Neural cell (in vitro differentiated cells): ENCODE measurements around the gene SIAH2. TPM values are rescaled to one million over a fixed set of nuclear protein-coding genes. Genes with fewer than 3 reads are reported as not detected.

Source experiments
- H2AFZ ChIP-seq: fragments of 200-600, 300-800 bp; sonication (generic), shearing (Covaris generic); 2 replicates; pipeline ENCODE4 v1.6.0; 2014; ENCODE audit warnings: low read depth, mild to moderate bottlenecking, antibody characterized with exemption, low read length, moderate library complexity
- H3F3A ChIP-seq: fragments of 200-600 bp; shearing (Covaris generic); 2 replicates; pipeline ENCODE4 v1.6.1; 2016; ENCODE audit warnings: mild to moderate bottlenecking, moderate library complexity, mixed read lengths, antibody characterized with exemption, low read length; ENCODE audit not compliant: insufficient read depth, poor library complexity, severe bottlenecking
- H3K27ac ChIP-seq: fragments of 200-600, 300-800 bp; sonication (generic), shearing (Covaris generic); 2 replicates; pipeline ENCODE4 v1.5.1; 2014; ENCODE audit warnings: mild to moderate bottlenecking, low read length, moderate library complexity
- H3K27me3 ChIP-seq: fragments of 300-800, 200-600 bp; sonication (generic), shearing (Covaris generic); 2 replicates; pipeline ENCODE4 v1.6.0; 2014; ENCODE audit warnings: mild to moderate bottlenecking, low read depth, low read length, moderate library complexity; ENCODE audit not compliant: insufficient read depth
- H3K36me3 ChIP-seq: fragments of 300-800, 200-600 bp; sonication (generic), shearing (Covaris generic); 2 replicates; pipeline ENCODE4 v1.5.1; 2014; ENCODE audit warnings: mild to moderate bottlenecking, antibody characterized with exemption, low read length, moderate library complexity; ENCODE audit not compliant: insufficient read depth
- H3K4me2 ChIP-seq: fragments of 300-800, 200-600 bp; sonication (generic), shearing (Covaris generic); 2 replicates; pipeline ENCODE4 v1.6.0; 2014; ENCODE audit warnings: mild to moderate bottlenecking, low read length
- H3K4me3 ChIP-seq: fragments of 300-800, 200-600 bp; sonication (generic), shearing (Covaris generic); 2 replicates; pipeline ENCODE4 v1.5.1; 2014; ENCODE audit warnings: mild to moderate bottlenecking, low read length, moderate library complexity
- H3K79me2 ChIP-seq: fragments of 200-600 bp; shearing (Covaris generic); replicated peaks from 2 replicates; pipeline ENCODE4 v1.6.0; 2014; ENCODE audit warnings: mild to moderate bottlenecking, low read length, moderate library complexity; ENCODE audit not compliant: insufficient read depth
- H3K9ac ChIP-seq: fragments of 300-800, 200-600 bp; sonication (generic), shearing (Covaris generic); 2 replicates; pipeline ENCODE4 v1.6.1; 2016; ENCODE audit warnings: mild to moderate bottlenecking, low read length, mixed read lengths
- H3K9me2 ChIP-seq: fragments of 200-600 bp; shearing (Covaris generic); 2 replicates; pipeline ENCODE4 v1.6.1; 2016; ENCODE audit warnings: mild to moderate bottlenecking, low read length, mixed read lengths; ENCODE audit not compliant: insufficient read depth
- H3K9me3 ChIP-seq: fragments of 200-600, 300-800 bp; sonication (generic), shearing (Covaris generic); 2 replicates; pipeline ENCODE4 v1.6.1; 2016; ENCODE audit warnings: mild to moderate bottlenecking, mixed run types, low read length, moderate library complexity, mixed read lengths
- H4K20me1 ChIP-seq: fragments of 200-600 bp; shearing (Covaris generic); 2 replicates; pipeline ENCODE4 v1.6.1; 2016; ENCODE audit warnings: mild to moderate bottlenecking, mixed run types; ENCODE audit not compliant: insufficient read depth
- CTCF ChIP-seq: fragments of 450-650 bp; IDR thresholded peaks from 2 replicates; pipeline ENCODE4 v1.5.1; 2014; ENCODE audit warnings: antibody characterized with exemption, mild to moderate bottlenecking, moderate library complexity; ENCODE audit not compliant: poor library complexity, severe bottlenecking
- EP300 ChIP-seq: fragments of 450-650 bp; conservative IDR thresholded peaks from 2 replicates; pipeline ENCODE4 v1.6.1; 2014; ENCODE audit warnings: antibody characterized with exemption, mild to moderate bottlenecking, moderate library complexity; ENCODE audit not compliant: poor library complexity, severe bottlenecking
- EZH2 ChIP-seq: fragments of 200-600, 300-800 bp; shearing (Covaris generic), sonication (generic); IDR thresholded peaks from 2 replicates; pipeline ENCODE4 v1.6.1; 2014; ENCODE audit warnings: antibody characterized with exemption, low read length, borderline replicate concordance, mild to moderate bottlenecking; ENCODE audit not compliant: insufficient read depth, poor library complexity, severe bottlenecking
- MXI1 ChIP-seq: fragments of 450-650 bp; conservative IDR thresholded peaks from 2 replicates; pipeline ENCODE4 v1.6.1; 2014; ENCODE audit warnings: antibody characterized with exemption, mild to moderate bottlenecking; ENCODE audit not compliant: poor library complexity, severe bottlenecking
- POLR2AphosphoS5 ChIP-seq: IDR thresholded peaks from 2 replicates; pipeline ENCODE4 v1.6.1; 2012
- RAD21 ChIP-seq: fragments of 450-650 bp; conservative IDR thresholded peaks from 2 replicates; pipeline ENCODE4 v1.6.1; 2014; ENCODE audit warnings: antibody characterized with exemption, mild to moderate bottlenecking, moderate library complexity
- REST ChIP-seq: IDR thresholded peaks from 2 replicates; pipeline ENCODE4 v1.6.1; 2012; ENCODE audit warnings: borderline replicate concordance
- SMC3 ChIP-seq: fragments of 450-650 bp; conservative IDR thresholded peaks from 2 replicates; pipeline ENCODE4 v1.6.1; 2014; ENCODE audit warnings: antibody characterized with exemption, mild to moderate bottlenecking, moderate library complexity; ENCODE audit not compliant: poor library complexity
- TAF1 ChIP-seq: IDR thresholded peaks from 2 replicates; pipeline ENCODE4 v1.6.1; 2012; ENCODE audit warnings: low read depth
- polyA plus RNA-seq: library from polyadenylated mRNA; depleted of rRNA; stranded (reverse); fragments of >200 nt; gene quantifications from 2 replicates; pipeline ENCODE4 v1.2.3, GENCODE V29; 2014

The SIAH2 gene
- polyA plus RNA-seq, 1 donor from 2014 or later: 21.8 TPM

- no peak overlapping the region for H3K4me2 ChIP-seq
- H3K79me2 ChIP-seq: no peaks in the 10 kb centered on the region
- TF ChIP-seq EZH2: no peak
- TF ChIP-seq MXI1: no peak
- TF ChIP-seq EP300: no peak
- TF ChIP-seq SMC3: no peak
- TF ChIP-seq TAF1: no peak
- no peak for TF ChIP-seq RAD21
- TF ChIP-seq POLR2AphosphoS5: no peak
- TF ChIP-seq CTCF: no peak
- TF ChIP-seq REST: no peak
- no peak overlapping the region for H3K9ac ChIP-seq
- H3F3A ChIP-seq: no peaks in the 10 kb centered on the region
- no peaks in the 10 kb centered on the region for H3K27me3 ChIP-seq
- H3K9me2 ChIP-seq: no peaks in the 10 kb centered on the region
- no peaks in the 10 kb centered on the region for H3K36me3 ChIP-seq
- H3K9me3 ChIP-seq: no peaks in the 10 kb centered on the region
- no peak overlapping the region for H3K4me3 ChIP-seq
- no peak overlapping the region for H2AFZ ChIP-seq
- no peak overlapping the region for H3K27ac ChIP-seq
- H4K20me1 ChIP-seq: no peaks in the 10 kb centered on the region
Observed at GRCh38 chr3:150786791-150787190, 23.8 kb upstream of the SIAH2 start.

GRCh38 chr3:150784747-150785125, 21.8 kb upstream of the SIAH2 start:
- Histone ChIP-seq H3F3A (no peaks in the 10 kb centered on the region), H4K20me1 (no peaks in the 10 kb centered on the region), H2AFZ (no peak overlapping the region), H3K4me2 (no peak overlapping the region), H3K27ac (no peak overlapping the region), H3K27me3 (no peaks in the 10 kb centered on the region), H3K4me3 (no peak overlapping the region), H3K79me2 (no peaks in the 10 kb centered on the region), H3K9me2 (no peaks in the 10 kb centered on the region), H3K9me3 (no peaks in the 10 kb centered on the region), H3K9ac (no peak overlapping the region), H3K36me3 (no peaks in the 10 kb centered on the region)
- no peak for TF ChIP-seq RAD21
- TF ChIP-seq TAF1: no peak
- no peak for TF ChIP-seq SMC3
- no peak for TF ChIP-seq POLR2AphosphoS5
- TF ChIP-seq CTCF: no peak
- TF ChIP-seq EP300: no peak
- no peak for TF ChIP-seq MXI1
- no peak for TF ChIP-seq EZH2
- no peak for TF ChIP-seq REST
